ENCODE data around the gene RAPGEF1.

RAPGEF1 gene

GRCh38 chr9:131706608-131706970, 33.3 kb downstream of the RAPGEF1 start:
- DNase-seq, result no peak
- no peaks in the 10 kb centered on the region for H3K36me3 ChIP-seq (ENCODE audit: control insufficient read depth in 4 of 4, insufficient read depth in 4 of 4, low read length in 3 of 4)
- no peak overlapping the region for H3K27ac ChIP-seq (ENCODE audit: insufficient read depth in 1 of 2, low read depth in 1 of 2, low read length in 2 of 2, poor library complexity in 1 of 2, severe bottlenecking in 2 of 2)
- POLR2A ChIA-PET, result no interaction called here
- no peaks in the 10 kb centered on the region for H3K27me3 ChIP-seq (replicated peaks in 2 of 5; ENCODE audit: control insufficient read depth in 4 of 5, insufficient read depth in 5 of 5, low read length in 4 of 5)
- 100% methylated on average over 4 of the region's 6 CpGs for WGBS (ENCODE audit: insufficient coverage)
- peaks cover 9 to 73% (median 24%) of the 10 kb centered on the region in 4 experiments for H3K4me1 ChIP-seq (ENCODE audit: control extremely low read depth in 1 of 4, control insufficient read depth in 4 of 4, insufficient read depth in 4 of 4, low read length in 3 of 4)
- no peak overlapping the region for H3K4me3 ChIP-seq (ENCODE audit: control insufficient read depth in 1 of 7, extremely low read depth in 1 of 7, insufficient read depth in 4 of 7, low read depth in 2 of 7, low read length in 6 of 7)
- CTCF ChIA-PET, result interaction anchor here (2.0 kb wide), 1 partner anchor 29 kb away, joined by 4 read pairs; no protein-coding TSS in a partner anchor
- no peaks in the 10 kb centered on the region for H3K9me3 ChIP-seq (ENCODE audit: control extremely low read depth in 1 of 5, control insufficient read depth in 4 of 5, insufficient read depth in 2 of 5, low read depth in 1 of 5, low read length in 4 of 5)

- Histone ChIP-seq H3K27me3 (replicated peaks in 2 of 5; ENCODE audit: control insufficient read depth in 4 of 5, insufficient read depth in 5 of 5, low read length in 4 of 5) (no peaks in the 10 kb centered on the region), H3K4me1 (ENCODE audit: control extremely low read depth in 1 of 4, control insufficient read depth in 4 of 4, insufficient read depth in 4 of 4, low read length in 3 of 4) (peaks cover 20 to 84% (median 34%) of the 10 kb centered on the region in 4 experiments), H3K27ac (ENCODE audit: insufficient read depth in 1 of 2, low read depth in 1 of 2, low read length in 2 of 2, poor library complexity in 1 of 2, severe bottlenecking in 2 of 2) (no peak overlapping the region), H3K9me3 (ENCODE audit: control extremely low read depth in 1 of 5, control insufficient read depth in 4 of 5, insufficient read depth in 2 of 5, low read depth in 1 of 5, low read length in 4 of 5) (no peaks in the 10 kb centered on the region), H3K36me3 (ENCODE audit: control insufficient read depth in 4 of 4, insufficient read depth in 4 of 4, low read length in 3 of 4) (no peaks in the 10 kb centered on the region), H3K4me3 (ENCODE audit: control insufficient read depth in 1 of 7, extremely low read depth in 1 of 7, insufficient read depth in 4 of 7, low read depth in 2 of 7, low read length in 6 of 7) (no peak overlapping the region)
- ChIA-PET CTCF (interaction anchor here (1.2 to 2.0 kb wide), 4 partner anchors 9 to 114 kb away, joined by 4 read pairs; no protein-coding TSS in a partner anchor), POLR2A (no interaction called here)
- 100% methylated on average over 3 of the region's 4 CpGs for WGBS (ENCODE audit: insufficient coverage)
- no peak for DNase-seq
Observed at GRCh38 chr9:131704988-131705387, 34.9 kb downstream of the RAPGEF1 start.

GRCh38 chr9:131704141-131704983, 35.5 kb downstream of the RAPGEF1 start:
- Histone ChIP-seq H3K9me3 (ENCODE audit: control extremely low read depth in 1 of 5, control insufficient read depth in 4 of 5, insufficient read depth in 2 of 5, low read depth in 1 of 5, low read length in 4 of 5) (no peaks in the 10 kb centered on the region), H3K4me1 (ENCODE audit: control extremely low read depth in 1 of 4, control insufficient read depth in 4 of 4, insufficient read depth in 4 of 4, low read length in 3 of 4) (peaks cover 20 to 84% (median 33%) of the 10 kb centered on the region in 4 experiments), H3K4me3 (ENCODE audit: control insufficient read depth in 1 of 7, extremely low read depth in 1 of 7, insufficient read depth in 4 of 7, low read depth in 2 of 7, low read length in 6 of 7) (no peak overlapping the region), H3K36me3 (ENCODE audit: control insufficient read depth in 4 of 4, insufficient read depth in 4 of 4, low read length in 3 of 4) (no peaks in the 10 kb centered on the region), H3K27me3 (replicated peaks in 2 of 5; ENCODE audit: control insufficient read depth in 4 of 5, insufficient read depth in 5 of 5, low read length in 4 of 5) (no peaks in the 10 kb centered on the region), H3K27ac (ENCODE audit: insufficient read depth in 1 of 2, low read depth in 1 of 2, low read length in 2 of 2, poor library complexity in 1 of 2, severe bottlenecking in 2 of 2) (no peak overlapping the region)
- no peak for DNase-seq
- ChIA-PET CTCF (interaction anchor here (1.0 to 1.7 kb wide), 6 partner anchors 9 to 113 kb away, joined by 3 to 5 read pairs (median 4); no protein-coding TSS in a partner anchor), POLR2A (interaction anchor here (0.6 kb wide), 1 partner anchor 1750 kb away, joined by 3 read pairs; no protein-coding TSS in a partner anchor)
- 97% methylated on average over 3 of the region's 5 CpGs for WGBS (ENCODE audit: insufficient coverage)

GRCh38 chr9:131703697-131704096, 36.2 kb downstream of the RAPGEF1 start:
- ChIA-PET POLR2A (no interaction called here), CTCF (interaction anchor here (1.0 to 1.3 kb wide), 4 partner anchors 8 to 23 kb away, joined by 3 to 5 read pairs (median 4); no protein-coding TSS in a partner anchor)
- Histone ChIP-seq H3K9me3 (ENCODE audit: control extremely low read depth in 1 of 5, control insufficient read depth in 4 of 5, insufficient read depth in 2 of 5, low read depth in 1 of 5, low read length in 4 of 5) (no peaks in the 10 kb centered on the region), H3K27ac (ENCODE audit: insufficient read depth in 1 of 2, low read depth in 1 of 2, low read length in 2 of 2, poor library complexity in 1 of 2, severe bottlenecking in 2 of 2) (no peak overlapping the region), H3K4me3 (ENCODE audit: control insufficient read depth in 1 of 7, extremely low read depth in 1 of 7, insufficient read depth in 4 of 7, low read depth in 2 of 7, low read length in 6 of 7) (no peak overlapping the region), H3K4me1 (ENCODE audit: control extremely low read depth in 1 of 4, control insufficient read depth in 4 of 4, insufficient read depth in 4 of 4, low read length in 3 of 4) (peaks cover 20 to 84% (median 36%) of the 10 kb centered on the region in 4 experiments), H3K27me3 (replicated peaks in 2 of 5; ENCODE audit: control insufficient read depth in 4 of 5, insufficient read depth in 5 of 5, low read length in 4 of 5) (no peaks in the 10 kb centered on the region), H3K36me3 (ENCODE audit: control insufficient read depth in 4 of 4, insufficient read depth in 4 of 4, low read length in 3 of 4) (no peaks in the 10 kb centered on the region)
- DNase-seq, result no peak
- WGBS (ENCODE audit: insufficient coverage), result 92% methylated on average over 1 of the region's 4 CpGs

GRCh38 chr9:131702911-131703310, 37.0 kb downstream of the RAPGEF1 start:
- POLR2A ChIA-PET, result no interaction called here
- Histone ChIP-seq H3K27me3 (replicated peaks in 2 of 5; ENCODE audit: control insufficient read depth in 4 of 5, insufficient read depth in 5 of 5, low read length in 4 of 5) (no peaks in the 10 kb centered on the region), H3K27ac (ENCODE audit: insufficient read depth in 1 of 2, low read depth in 1 of 2, low read length in 2 of 2, poor library complexity in 1 of 2, severe bottlenecking in 2 of 2) (no peak overlapping the region), H3K9me3 (ENCODE audit: control extremely low read depth in 1 of 5, control insufficient read depth in 4 of 5, insufficient read depth in 2 of 5, low read depth in 1 of 5, low read length in 4 of 5) (no peaks in the 10 kb centered on the region), H3K36me3 (ENCODE audit: control insufficient read depth in 4 of 4, insufficient read depth in 4 of 4, low read length in 3 of 4) (no peaks in the 10 kb centered on the region), H3K4me3 (ENCODE audit: control insufficient read depth in 1 of 7, extremely low read depth in 1 of 7, insufficient read depth in 4 of 7, low read depth in 2 of 7, low read length in 6 of 7) (no peak overlapping the region), H3K4me1 (ENCODE audit: control extremely low read depth in 1 of 4, control insufficient read depth in 4 of 4, insufficient read depth in 4 of 4, low read length in 3 of 4) (peaks cover 17 to 84% (median 37%) of the 10 kb centered on the region in 4 experiments)
- WGBS (ENCODE audit: insufficient coverage), result 99% methylated on average over 7 of the region's 8 CpGs
- no peak for DNase-seq
- CTCF ChIA-PET, result interaction anchor here (1.3 to 1.9 kb wide), 2 partner anchors 8 to 47 kb away, joined by 5 to 6 read pairs; no protein-coding TSS in a partner anchor

- Histone ChIP-seq H3K9me3 (ENCODE audit: control extremely low read depth in 1 of 5, control insufficient read depth in 4 of 5, insufficient read depth in 2 of 5, low read depth in 1 of 5, low read length in 4 of 5) (no peaks in the 10 kb centered on the region), H3K36me3 (ENCODE audit: control insufficient read depth in 4 of 4, insufficient read depth in 4 of 4, low read length in 3 of 4) (no peaks in the 10 kb centered on the region), H3K27me3 (replicated peaks in 2 of 5; ENCODE audit: control insufficient read depth in 4 of 5, insufficient read depth in 5 of 5, low read length in 4 of 5) (no peaks in the 10 kb centered on the region), H3K27ac (ENCODE audit: insufficient read depth in 1 of 2, low read depth in 1 of 2, low read length in 2 of 2, poor library complexity in 1 of 2, severe bottlenecking in 2 of 2) (no peak overlapping the region), H3K4me3 (ENCODE audit: control insufficient read depth in 1 of 7, extremely low read depth in 1 of 7, insufficient read depth in 4 of 7, low read depth in 2 of 7, low read length in 6 of 7) (no peak overlapping the region), H3K4me1 (ENCODE audit: control extremely low read depth in 1 of 4, control insufficient read depth in 4 of 4, insufficient read depth in 4 of 4, low read length in 3 of 4) (peaks cover 17 to 84% (median 37%) of the 10 kb centered on the region in 4 experiments)
- POLR2A ChIA-PET, result no interaction called here
- CTCF ChIA-PET, result interaction anchor here (1.0 to 1.9 kb wide), 3 partner anchors 39 to 104 kb away, joined by 3 to 6 read pairs (median 3); no protein-coding TSS in a partner anchor
- WGBS (ENCODE audit: insufficient coverage), result no CpG with 5 or more reads among the region's 6 CpGs
- DNase-seq, result no peak
Observed at GRCh38 chr9:131701789-131702337, 38.0 kb downstream of the RAPGEF1 start.

- ChIA-PET POLR2A (no interaction called here), CTCF (interaction anchor here (1.0 to 1.9 kb wide), 3 partner anchors 39 to 103 kb away, joined by 3 to 6 read pairs (median 3); no protein-coding TSS in a partner anchor)
- H3K4me1 ChIP-seq (ENCODE audit: control extremely low read depth in 1 of 4, control insufficient read depth in 4 of 4, insufficient read depth in 4 of 4, low read length in 3 of 4), result peaks cover 17 to 80% (median 37%) of the 10 kb centered on the region in 4 experiments
- H3K4me3 ChIP-seq (ENCODE audit: control insufficient read depth in 1 of 7, extremely low read depth in 1 of 7, insufficient read depth in 4 of 7, low read depth in 2 of 7, low read length in 6 of 7), result peak overlapping the region in 1 of 7 experiments; percentile 48
- H3K36me3 ChIP-seq (ENCODE audit: control insufficient read depth in 4 of 4, insufficient read depth in 4 of 4, low read length in 3 of 4), result no peaks in the 10 kb centered on the region
- H3K9me3 ChIP-seq (ENCODE audit: control extremely low read depth in 1 of 5, control insufficient read depth in 4 of 5, insufficient read depth in 2 of 5, low read depth in 1 of 5, low read length in 4 of 5), result no peaks in the 10 kb centered on the region
- no peaks in the 10 kb centered on the region for H3K27me3 ChIP-seq (replicated peaks in 2 of 5; ENCODE audit: control insufficient read depth in 4 of 5, insufficient read depth in 5 of 5, low read length in 4 of 5)
- no CpG with 5 or more reads among the region's 1 CpG for WGBS (ENCODE audit: insufficient coverage)
- no peak overlapping the region for H3K27ac ChIP-seq (ENCODE audit: insufficient read depth in 1 of 2, low read depth in 1 of 2, low read length in 2 of 2, poor library complexity in 1 of 2, severe bottlenecking in 2 of 2)
- no peak for DNase-seq
Observed at GRCh38 chr9:131701436-131701781, 38.5 kb downstream of the RAPGEF1 start.

Data from common myeloid progenitor, CD34-positive (primary cell).